SK-N-SH treated with all-trans-retinoic acid at 6 μM for 48 hours (cell line): ENCODE results near the gene HOMEZ.

Source experiments
- ESRRG ChIP-seq: fragments of 250-450 bp; sonication (Bioruptor Pico); IDR thresholded peaks from 2 replicates; pipeline ENCODE4 v1.6.1; 2021; ENCODE audit warnings: mild to moderate bottlenecking
- ISL1 ChIP-seq: fragments of 250-450 bp; sonication (Bioruptor Pico); IDR thresholded peaks from 2 replicates; pipeline ENCODE4 v2.1.2; 2022; ENCODE audit warnings: mild to moderate bottlenecking, moderate library complexity
- ZC3H10 ChIP-seq: fragments of 250-450 bp; sonication (Bioruptor Pico); IDR thresholded peaks from 2 replicates; pipeline ENCODE4 v1.5.1; 2021; ENCODE audit warnings: mild to moderate bottlenecking, moderate library complexity
- TF ChIP-seq, protein P1 (sequence below): fragments of 250-450 bp; sonication (Bioruptor Pico); IDR thresholded peaks from 2 replicates; pipeline ENCODE4 v1.8.0; 2020; ENCODE audit warnings: mild to moderate bottlenecking, moderate library complexity, borderline replicate concordance
- TF ChIP-seq, protein P2 (sequence below): fragments of 250-450 bp; sonication (Bioruptor Pico); IDR thresholded peaks from 2 replicates; pipeline ENCODE4 v1.5.1; 2020; ENCODE audit warnings: low read depth, mild to moderate bottlenecking, moderate library complexity

DNA sequence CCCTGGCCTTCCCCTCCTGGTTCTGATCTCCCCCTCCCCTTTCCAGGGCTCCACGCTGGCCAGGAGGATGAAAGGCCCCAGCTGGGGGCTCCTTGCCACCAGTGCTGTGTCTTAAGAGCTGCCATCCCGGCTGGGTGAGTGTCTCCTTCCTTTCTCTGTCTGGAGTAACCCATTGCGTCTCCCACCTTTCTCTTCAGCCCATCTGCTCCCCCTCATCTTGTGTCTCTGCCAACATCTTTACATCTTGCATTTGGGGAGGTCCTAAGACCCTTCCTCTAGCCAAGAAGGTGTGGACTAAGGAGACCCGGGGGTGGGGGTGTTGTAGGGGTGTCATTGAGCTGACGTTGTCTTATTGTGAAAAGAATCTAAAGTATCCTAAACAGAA, 21.2 kb upstream of the HOMEZ start:
- TF ChIP-seq, protein P1, sequence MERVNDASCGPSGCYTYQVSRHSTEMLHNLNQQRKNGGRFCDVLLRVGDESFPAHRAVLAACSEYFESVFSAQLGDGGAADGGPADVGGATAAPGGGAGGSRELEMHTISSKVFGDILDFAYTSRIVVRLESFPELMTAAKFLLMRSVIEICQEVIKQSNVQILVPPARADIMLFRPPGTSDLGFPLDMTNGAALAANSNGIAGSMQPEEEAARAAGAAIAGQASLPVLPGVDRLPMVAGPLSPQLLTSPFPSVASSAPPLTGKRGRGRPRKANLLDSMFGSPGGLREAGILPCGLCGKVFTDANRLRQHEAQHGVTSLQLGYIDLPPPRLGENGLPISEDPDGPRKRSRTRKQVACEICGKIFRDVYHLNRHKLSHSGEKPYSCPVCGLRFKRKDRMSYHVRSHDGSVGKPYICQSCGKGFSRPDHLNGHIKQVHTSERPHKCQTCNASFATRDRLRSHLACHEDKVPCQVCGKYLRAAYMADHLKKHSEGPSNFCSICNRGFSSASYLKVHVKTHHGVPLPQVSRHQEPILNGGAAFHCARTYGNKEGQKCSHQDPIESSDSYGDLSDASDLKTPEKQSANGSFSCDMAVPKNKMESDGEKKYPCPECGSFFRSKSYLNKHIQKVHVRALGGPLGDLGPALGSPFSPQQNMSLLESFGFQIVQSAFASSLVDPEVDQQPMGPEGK: no peak
- TF ChIP-seq ESRRG (CRISPR knock-in tag): no peak
- TF ChIP-seq, protein P2, sequence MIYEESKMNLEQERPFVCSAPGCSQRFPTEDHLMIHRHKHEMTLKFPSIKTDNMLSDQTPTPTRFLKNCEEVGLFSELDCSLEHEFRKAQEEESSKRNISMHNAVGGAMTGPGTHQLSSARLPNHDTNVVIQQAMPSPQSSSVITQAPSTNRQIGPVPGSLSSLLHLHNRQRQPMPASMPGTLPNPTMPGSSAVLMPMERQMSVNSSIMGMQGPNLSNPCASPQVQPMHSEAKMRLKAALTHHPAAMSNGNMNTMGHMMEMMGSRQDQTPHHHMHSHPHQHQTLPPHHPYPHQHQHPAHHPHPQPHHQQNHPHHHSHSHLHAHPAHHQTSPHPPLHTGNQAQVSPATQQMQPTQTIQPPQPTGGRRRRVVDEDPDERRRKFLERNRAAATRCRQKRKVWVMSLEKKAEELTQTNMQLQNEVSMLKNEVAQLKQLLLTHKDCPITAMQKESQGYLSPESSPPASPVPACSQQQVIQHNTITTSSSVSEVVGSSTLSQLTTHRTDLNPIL (CRISPR knock-in tag): no peak
- TF ChIP-seq ISL1 (CRISPR knock-in tag): no peak
- no peak for TF ChIP-seq ZC3H10
